NK-92 (cell line): ENCODE results near the gene PILRA.
"Not testable (repeated sequence)": the region's sequence is repeated elsewhere in the genome, so short reads cannot be mapped to it uniquely, and the experiment has no call there.

ENCODE experiments used
- DNase-seq: peaks from one replicate; lab custom pipeline; 2025; ENCODE audit not compliant: unreplicated experiment; lab: John Stamatoyannopoulos, UW

Gene PILRA

DNA sequence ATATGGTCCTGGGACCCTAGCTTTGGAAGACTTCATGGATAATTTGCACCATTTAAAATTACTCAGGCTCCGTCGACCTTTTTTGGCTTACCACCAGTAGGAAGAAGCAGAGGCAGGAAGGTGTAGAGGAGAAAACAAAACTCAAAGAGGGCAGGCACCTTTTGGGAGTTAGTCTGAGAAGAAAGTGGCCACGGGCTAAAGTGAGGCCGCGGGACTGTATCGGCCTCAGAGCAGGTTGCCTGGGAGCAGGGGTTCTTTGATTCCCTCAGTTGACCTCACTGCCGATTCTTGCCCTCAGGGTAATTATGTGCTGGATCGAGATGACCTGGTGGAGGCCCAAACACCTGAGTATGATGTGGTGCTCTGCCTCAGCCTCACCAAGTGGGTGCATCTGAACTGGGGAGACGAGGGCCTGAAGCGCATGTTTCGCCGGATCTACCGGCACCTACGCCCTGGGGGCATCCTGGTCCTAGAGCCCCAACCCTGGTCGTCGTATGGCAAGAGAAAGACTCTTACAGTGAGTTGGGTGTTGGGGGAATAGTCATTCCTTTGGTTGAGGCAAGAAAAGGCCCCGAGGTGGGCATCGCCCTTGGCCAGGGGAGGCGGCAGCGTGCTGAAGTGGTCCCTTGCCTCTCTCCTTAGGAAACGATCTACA lies 59.5 kb downstream of the PILRA start:
- DNase-seq = no peak

DNA sequence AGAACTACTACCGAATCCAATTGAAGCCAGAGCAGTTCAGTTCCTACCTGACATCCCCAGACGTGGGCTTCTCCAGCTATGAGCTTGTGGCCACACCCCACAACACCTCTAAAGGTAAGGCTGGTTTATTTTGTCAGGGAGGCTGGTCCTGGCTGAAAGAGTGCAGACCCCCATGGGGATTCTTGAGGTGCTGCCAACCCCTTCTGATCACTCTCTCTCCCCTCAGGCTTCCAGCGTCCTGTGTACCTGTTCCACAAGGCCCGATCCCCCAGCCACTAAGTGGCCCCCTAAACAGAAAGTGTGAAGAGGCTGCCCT lies 59.9 kb downstream of the PILRA start:
- DNase-seq = no peak

DNA sequence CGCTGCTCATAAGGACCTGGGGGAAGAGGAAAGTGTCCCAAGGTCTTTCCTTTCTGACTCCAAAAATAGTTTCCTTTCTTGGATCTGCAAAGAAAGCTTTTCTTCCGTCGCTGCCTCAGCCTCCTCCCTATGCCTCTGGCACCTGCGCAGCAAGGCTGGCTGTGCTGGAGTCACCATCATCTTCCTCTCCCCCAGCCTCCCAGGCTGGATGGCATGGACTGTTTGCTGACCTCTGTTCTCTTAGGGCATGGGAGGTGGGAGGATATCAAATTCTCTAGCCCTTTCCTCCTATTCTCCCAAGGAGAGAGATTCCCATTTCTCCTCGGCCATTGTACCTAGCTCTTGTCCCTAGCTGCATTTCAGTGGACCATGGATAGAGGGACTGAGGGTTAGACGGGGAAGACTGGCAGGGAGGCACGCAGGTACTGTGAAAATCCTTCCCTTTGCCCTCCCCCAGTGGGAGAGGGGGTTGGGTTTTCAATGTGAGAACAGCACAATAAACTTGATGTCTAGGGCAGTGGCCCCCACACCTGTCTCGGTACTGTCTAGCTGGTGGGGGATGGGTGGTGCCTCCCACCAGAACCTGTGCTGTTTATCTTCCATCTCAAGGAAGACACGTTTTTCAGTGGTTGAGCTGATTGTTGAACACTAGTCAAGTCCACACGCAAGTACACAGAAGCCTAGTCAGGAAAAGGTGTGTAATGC lies 60.5 kb downstream of the PILRA start:
- no peak for DNase-seq

DNA sequence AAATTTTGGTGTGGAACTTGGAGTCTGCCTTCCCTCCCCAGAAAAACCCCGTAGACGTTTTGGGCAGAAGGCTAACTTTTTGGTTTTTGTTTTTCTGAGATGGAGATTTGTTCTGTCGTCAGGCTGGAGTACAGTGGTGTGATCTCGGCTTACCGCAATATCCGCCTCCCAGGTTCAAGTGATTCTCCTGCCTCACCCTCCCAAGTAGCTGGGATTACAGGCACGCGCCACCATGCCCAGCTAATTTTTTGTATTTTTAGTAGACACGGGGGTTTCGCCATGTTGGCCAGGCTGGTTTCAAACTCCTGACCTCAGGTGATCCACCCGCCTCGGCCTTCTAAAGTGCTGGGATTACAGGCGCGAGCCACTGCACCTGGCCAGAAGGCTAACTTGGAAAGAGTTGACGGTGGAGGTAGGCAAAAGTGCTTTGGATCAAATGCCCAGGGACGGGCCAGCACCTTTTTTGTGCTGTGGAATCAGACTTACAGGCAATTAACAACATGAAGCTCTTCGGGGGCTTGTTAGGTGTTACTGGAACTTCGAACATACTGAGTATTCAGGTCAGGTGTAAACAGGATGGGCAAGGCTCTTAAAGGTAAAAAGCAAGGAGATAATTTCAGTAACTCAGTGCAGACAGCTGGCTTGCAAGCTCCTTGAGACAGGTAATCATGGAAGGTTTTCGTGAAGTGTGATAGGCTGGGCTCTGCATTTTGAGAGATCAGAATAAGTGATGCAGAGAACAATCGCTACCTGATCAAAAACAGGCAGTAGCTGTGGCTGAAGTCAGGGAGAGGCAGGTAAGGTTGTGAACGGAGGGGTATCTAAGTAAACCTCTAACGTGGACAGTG lies 61.2 kb downstream of the PILRA start:
- DNase-seq = no peak

DNA sequence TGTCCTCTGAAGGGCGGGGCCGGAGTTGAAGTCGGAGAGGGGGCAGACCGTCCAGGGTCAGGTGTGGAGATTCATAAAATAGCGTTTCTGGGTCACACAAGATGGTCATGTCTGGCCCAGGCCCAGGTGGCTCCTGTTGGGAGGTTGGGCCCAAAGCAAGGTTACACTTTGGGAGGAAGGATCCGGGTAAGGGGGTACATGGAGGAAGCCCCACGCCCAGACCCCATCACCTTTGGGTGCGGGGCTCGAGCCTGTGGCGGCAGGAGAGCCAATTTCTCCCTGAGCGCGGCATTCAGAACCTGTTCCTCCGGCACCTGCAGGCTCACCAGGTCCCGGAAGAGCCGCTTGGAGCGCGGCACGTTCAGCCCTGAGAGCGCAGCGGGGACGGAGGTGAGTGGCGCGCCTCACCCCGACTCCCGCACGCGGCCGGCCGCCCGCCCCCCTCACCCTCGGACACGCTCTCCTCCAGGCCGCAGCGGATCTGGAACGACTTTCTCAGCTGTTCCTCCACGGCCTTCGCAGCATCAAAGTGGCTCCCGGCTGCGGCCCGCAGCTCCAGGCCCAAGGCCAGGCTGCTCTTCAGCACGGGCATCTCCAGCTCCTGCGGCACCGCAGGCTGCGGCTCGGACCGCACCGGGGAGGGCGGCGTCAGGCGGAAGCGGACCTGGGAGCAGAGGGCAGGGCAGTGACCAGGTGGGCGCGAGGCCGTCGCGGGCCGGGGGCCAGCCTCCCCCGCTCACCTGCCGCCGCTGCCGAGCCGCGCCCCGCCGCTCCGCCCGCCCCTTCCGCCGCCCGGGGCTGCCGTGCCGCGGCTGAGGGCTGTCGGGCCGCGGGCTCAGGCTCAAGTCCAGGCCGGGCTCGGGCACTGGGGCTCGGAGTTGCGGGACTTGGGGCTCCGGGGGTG lies 62.4 kb downstream of the PILRA start:
- DNase-seq = no peak

DNA sequence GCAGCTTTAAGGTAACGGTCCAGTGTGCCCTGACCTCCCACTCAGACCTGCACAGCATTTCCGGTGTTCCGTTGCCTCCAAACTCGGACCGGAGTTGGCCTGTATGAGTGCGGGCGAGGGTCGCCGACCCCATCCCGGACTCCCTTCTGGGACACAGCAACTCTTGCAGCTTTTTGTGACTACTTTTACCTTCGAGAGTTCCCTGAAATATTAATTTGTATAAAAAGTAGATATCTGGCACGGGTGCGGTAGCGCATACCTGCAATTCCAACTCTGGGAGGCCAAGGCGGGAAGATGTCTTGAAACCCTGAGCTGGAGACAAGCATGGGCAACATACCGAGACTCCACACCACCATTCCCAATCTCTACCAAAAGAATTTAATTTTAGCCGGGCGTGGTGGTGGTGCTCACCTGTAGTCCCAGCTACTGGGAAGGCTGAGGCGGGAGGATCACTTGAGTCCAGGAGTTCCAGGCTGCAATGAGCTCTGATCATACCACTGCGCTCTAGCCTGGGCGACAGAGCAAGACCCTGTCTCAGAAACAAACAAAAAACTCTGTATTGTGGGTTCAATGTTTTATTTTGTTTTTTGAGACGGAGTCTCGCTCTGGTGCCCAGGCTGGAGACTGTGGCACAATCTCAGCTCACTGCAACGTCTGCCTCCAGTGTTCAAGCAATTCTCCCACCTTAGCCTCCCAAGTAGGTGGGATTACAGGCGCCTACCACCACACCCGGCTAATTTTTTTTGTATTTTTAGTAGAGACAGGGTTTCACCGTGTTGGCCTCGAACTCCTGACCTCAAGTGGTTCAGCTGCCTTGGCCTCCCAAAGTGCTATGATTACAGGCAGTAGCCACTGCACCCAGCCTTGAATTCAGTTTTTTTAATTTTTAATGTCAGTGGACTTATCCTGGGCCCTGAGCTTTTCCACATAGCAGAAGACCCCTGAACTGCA lies 64.1 kb downstream of the PILRA start:
- DNase-seq = no peak

DNA sequence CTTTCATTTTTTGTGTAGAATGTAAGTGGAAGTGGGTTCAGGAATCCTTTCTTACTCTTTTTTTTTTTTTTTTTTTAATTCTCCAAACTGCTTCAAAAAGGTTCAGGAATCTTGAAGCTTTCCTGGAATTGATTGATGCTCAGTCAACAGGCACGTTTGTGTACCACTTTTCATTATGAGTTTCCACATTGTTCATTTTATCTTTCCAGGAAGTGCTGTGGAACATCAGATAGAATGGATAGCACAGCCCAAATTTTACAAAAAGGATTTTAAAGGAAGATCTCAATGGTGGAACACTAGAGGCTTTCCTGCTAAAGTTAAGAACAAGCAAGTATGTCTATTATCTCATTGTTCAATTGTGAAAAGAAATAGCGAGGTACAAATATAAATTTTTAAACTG lies 64.9 kb downstream of the PILRA start:
- DNase-seq = no peak

DNA sequence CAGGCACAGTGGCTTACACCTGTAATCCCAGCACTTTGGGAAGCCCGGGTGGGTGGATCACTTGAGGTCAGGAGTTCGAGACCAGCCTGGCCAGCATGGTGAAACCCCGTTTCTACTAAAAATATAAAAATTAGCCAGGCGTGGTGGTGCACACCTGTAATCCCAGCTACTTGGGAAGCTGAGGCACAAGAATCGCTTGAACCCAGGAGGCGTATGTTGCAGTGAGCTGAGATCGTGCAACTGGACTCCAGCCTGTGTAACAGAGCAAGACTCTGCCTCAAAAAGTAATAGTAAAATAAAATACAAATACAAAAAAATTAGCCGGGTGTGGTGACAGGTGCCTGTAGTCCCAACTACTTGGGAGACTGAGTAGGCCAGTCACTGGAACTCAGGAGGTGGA lies 65.4 kb downstream of the PILRA start:
- not testable (repeated sequence) for DNase-seq

DNA sequence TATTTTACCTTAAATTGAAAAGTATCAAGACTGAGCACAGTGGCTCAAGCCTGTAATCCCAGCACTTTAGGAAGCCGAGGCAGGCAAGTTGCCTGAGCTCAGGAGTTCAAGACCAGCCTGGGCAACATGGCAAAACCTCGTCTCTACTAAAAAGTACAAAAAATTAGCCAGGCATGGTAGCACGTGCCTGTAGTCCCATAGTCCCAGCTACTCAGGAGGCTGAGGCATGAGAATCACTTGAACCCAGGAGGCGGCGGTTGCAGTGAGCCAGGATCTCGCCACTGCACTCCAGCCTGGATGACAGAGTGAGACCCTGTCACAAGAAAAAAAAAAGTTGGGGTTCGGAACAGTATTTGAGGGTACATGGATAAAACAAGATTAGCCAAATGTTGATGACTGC lies 66.0 kb downstream of the PILRA start:
- not testable (repeated sequence) for DNase-seq

DNA sequence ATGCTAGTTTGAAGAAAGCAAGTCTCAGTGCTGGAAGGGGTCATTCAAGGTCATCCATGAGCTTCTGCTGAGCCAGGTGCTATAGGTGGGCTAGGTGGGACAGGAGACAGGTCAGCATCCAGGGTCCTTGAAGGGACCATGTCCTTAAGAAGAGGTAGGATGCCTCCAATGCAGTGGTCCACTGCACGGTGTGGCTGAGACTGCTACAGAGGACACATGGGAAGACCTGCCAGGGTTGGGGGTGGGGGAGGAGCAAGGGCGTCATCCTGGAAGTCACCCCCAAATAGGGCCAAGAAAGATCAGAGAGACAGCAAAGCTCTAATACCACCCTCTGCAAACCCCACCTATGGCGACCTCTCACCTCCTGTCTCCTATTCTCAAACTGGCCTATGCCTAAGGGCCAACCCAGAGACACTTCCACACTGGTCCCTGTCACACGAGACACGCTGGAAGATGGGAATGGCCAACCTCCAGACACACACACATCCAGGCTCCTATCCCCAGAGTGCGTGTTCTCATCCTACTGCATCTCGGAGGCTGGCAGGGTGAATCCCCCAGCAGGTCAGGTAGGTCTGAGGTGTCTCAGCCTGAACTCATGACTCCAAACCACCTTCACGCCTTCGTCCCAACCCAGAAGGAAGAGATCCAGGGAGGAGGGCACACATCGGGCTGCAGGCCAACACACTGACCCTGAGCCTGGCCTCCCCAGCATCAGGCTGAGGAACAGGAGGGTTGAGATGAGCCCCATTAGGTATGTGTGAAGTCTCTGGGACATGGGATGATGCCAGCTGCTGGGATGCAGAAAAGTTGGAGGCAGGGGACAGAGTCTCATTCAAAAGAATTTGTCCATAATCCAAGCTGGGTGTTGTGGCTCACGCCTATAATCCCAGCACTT lies 68.6 kb downstream of the PILRA start:
- DNase-seq = no peak

DNA sequence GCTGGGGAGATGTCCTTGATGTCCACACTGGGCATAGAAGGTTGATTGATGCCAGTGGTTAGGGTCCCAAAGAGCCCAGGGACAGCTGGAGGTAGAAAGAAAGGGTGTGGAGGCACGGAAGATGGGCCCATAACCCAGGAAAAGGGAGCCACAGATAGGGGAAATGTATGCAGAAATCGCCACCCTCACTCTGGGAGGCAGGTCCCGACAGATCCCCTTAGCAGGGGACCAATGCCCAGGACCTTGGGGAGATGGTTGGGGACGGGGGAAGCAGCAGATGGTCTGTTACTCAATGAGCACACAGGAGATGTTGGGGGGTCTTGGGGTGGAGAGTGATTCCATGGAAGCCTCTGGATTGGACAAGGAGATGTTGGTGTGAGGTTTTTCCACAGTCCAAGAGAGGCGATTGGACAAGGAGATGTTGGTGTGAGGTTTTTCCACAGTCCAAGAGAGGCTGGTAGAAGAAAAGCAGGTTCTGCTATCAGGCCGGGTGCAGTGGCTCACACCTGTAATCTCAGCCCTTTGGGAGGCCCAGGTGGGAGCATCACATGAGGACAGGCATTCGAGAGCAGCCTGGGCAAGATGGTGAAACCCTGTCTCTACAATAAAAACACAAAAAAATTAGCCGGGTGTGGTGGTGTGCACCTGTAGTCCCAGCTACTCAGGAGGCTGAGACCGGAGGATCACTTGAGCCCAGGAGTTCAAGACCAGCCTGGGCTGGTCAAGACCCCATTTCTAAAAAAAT lies 70.0 kb downstream of the PILRA start:
- DNase-seq = no peak

DNA sequence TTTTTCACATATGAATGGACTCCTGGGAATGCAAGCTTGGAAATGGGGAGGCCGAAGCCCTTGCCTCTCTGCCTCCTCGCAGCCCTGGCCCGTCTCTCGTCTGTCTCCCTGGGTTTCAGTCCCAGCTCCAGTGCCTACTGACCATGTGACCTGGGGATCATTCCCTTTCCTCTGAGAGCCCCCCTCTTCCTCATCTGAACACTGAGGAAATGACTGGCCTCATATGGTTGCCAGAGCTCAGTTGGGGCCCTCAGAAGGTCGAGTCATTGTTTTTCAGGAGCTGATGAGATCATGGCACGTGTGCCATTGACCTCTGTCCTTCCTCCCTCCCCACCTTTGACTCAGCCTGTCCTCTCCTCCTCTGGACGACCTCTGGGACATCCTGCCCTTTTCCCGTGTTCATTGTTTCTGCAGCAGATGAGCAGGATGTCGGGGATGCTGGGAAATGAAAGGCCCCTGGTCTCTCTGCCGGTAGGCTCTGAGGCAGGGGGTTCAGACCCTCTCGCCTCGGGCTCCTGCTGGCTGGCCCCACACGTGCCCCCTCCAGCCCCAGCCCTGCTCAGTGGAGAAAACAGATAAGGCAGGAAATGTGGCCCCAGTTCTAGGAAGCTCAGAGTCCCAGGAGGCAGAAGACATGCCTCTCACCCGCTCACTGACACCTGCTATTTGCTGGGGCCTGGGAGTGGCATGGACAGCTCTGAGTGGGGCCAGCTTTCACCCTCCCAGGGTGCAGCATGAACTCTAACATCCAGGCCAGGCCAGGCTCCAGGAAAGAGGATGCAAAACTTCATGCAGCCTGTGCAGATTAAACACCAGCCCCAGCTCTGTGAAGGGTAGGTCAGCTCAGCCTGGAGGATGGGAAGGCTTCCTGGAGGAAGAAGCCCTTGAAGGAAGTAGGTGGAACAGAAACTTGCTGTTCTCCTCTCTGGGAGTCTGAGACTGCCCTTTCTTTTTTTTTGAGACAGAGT lies 71.3 kb downstream of the PILRA start:
- no peak for DNase-seq

DNA sequence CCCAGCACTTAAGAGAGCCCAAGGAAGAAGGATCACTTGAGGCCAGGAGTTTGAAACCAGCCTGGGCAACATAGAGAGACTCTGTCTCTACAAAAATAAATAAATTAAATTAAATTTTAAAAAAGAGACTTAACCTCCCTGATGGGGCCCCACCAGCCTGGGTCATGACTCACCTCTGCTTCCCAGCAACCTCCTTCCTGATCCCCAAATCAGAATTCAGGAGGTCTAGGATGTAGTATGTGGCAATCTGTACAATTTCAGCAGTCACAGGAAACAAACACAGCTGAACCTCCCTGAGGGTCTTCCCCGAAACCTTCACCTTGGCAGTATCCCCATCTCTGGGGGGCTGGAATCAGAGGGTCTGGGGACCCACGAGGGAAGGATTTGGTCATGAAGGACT lies 72.8 kb downstream of the PILRA start:
- DNase-seq = no peak

DNA sequence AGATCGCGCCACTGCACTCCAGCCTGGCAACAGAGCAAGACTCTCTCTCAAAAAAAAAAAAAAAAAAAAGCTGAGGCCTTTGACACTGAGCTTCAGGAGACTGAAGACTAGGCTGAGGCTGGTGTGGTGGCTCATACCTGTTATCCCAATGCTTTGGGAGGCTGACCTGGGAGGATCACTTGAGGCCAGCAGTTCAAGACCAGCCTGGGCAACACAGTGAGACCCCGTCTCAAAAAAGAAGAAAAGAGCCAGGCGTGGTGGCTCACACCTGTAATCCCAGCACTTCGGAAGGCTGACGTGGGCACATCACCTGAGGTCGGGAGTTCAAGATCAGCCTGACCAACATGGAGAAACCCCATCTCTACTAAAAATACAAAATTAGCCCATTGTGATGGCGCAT lies 74.1 kb downstream of the PILRA start:
- not testable (repeated sequence) for DNase-seq

DNA sequence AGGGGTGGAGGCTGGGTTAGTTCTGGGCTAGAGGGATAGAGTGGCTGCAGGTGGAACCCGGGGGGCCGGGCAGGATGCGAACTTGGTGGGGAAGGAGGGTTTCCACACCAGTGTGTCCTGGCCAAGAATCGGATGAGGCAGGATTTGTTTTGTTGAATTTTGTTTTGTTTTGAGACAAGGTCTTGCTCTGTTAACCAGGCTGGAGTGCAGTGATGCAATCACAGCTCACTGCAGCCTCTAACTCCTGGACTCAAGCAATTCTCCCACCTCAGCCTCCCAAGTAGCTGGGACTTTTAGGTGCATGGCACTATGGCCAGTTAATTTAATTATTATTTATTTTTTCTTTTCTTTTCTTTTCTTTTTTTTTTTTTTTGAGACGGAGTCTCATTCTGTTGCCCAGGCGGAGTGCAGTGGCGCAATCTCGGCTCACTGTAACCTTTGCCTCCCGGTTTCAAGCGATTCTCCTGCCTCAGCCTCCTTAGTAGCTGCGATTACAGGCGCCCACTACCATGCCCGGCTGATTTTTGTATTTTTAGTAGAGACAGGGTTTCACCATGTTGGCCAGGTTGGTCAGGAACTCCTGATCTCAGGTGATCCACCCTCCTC lies 76.0 kb downstream of the PILRA start:
- no peak for DNase-seq
